K562 (cell line): ENCODE measurements around the gene CNKSR1. TPM values are rescaled to one million over a fixed set of nuclear protein-coding genes. Genes with fewer than 3 reads are reported as not detected.

ENCODE experiments used
- BCOR ChIP-seq: fragments of 450-650 bp; IDR thresholded peaks from 2 replicates; pipeline ENCODE4 v1.6.1; 2016
- DEAF1 ChIP-seq: fragments of 450-650 bp; formaldehyde crosslinking; IDR thresholded peaks from 2 replicates; pipeline ENCODE4 v1.4.0; 2020; ENCODE audit warnings: mild to moderate bottlenecking, moderate library complexity
- FOXJ3 ChIP-seq: sonication (generic); formaldehyde crosslinking; IDR thresholded peaks from 2 replicates; pipeline ENCODE4 v1.4.0; 2020; ENCODE audit warnings: mild to moderate bottlenecking, missing genetic modification reagents
- HDAC1 ChIP-seq, 2 experiments: fragments of 450-650 bp; IDR thresholded peaks; 2 replicates each; pipeline ENCODE4 v1.6.1; 2016 to 2017; ENCODE audit warnings: inconsistent platforms in 1 of 2, mild to moderate bottlenecking in 1 of 2, moderate library complexity in 1 of 2
- HMBOX1 ChIP-seq: sonication (generic); IDR thresholded peaks from 2 replicates; pipeline ENCODE4 v1.6.1; 2016
- HNRNPH1 ChIP-seq: fragments of 200-400 bp; formaldehyde crosslinking; optimal IDR thresholded peaks from 2 replicates; pipeline ENCODE3; 2017; ENCODE audit warnings: low read depth, mild to moderate bottlenecking, low read length, moderate library complexity
- ID3 ChIP-seq, 2 experiments: fragments of 250-450 bp in 1 of 2; fragments of 450-650 bp in 1 of 2; sonication (Bioruptor Pico) in 1 of 2; IDR thresholded peaks; 2 replicates each; pipeline versions ENCODE4 v1.6.1 to v1.8.0; 2016 to 2021; ENCODE audit warnings: mild to moderate bottlenecking in 2 of 2, moderate library complexity in 2 of 2, missing compliant biosample characterization in 1 of 2, missing genetic modification characterization in 1 of 2
- NFYB ChIP-seq: IDR thresholded peaks from 2 replicates; pipeline ENCODE4 v1.6.1; 2011; ENCODE audit warnings: mild to moderate bottlenecking, moderate library complexity; ENCODE audit not compliant: insufficient read length; ENCODE audit errors: extremely low read depth
- PRDM10 ChIP-seq: fragments of 450-650 bp; IDR thresholded peaks from 2 replicates; pipeline ENCODE4 v1.6.1; 2018; ENCODE audit not compliant: partially characterized antibody
- SMARCA4 ChIP-seq: fragments of 450-650 bp; IDR thresholded peaks from 2 replicates; pipeline ENCODE4 v1.6.1; 2016
- SMARCB1 ChIP-seq: IDR thresholded peaks from 2 replicates; pipeline ENCODE4 v1.6.1; 2011; ENCODE audit warnings: improper control_type of control experiment, low read depth; ENCODE audit not compliant: insufficient read length
- SRSF1 ChIP-seq: fragments of 200-400 bp; formaldehyde crosslinking; IDR thresholded peaks from 2 replicates; pipeline ENCODE4 v1.6.1; 2017; ENCODE audit warnings: mild to moderate bottlenecking, low read depth, low read length, moderate library complexity
- SUPT5H ChIP-seq: fragments of 450-650 bp; IDR thresholded peaks from 2 replicates; pipeline ENCODE4 v1.6.1; 2016
- TCF7L2 ChIP-seq: fragments of 150-350 bp; IDR thresholded peaks from 2 replicates; pipeline ENCODE4 v1.6.1; 2016; ENCODE audit warnings: low read depth, mild to moderate bottlenecking, low read length, moderate library complexity
- TOE1 ChIP-seq, 2 experiments: fragments of 450-650 bp in 1 of 2; sonication (generic) in 1 of 2; formaldehyde crosslinking in 1 of 2; IDR thresholded peaks; 2 replicates each; pipeline versions ENCODE4 v1.7.1 to v1.8.0; 2016 to 2022; ENCODE audit warnings: borderline replicate concordance in 2 of 2, mild to moderate bottlenecking in 2 of 2, antibody characterized with exemption in 1 of 2, inconsistent platforms in 1 of 2, low read depth in 1 of 2, missing genetic modification reagents in 1 of 2, moderate library complexity in 1 of 2
- ZEB2 ChIP-seq: fragments of 450-650 bp; IDR thresholded peaks from 2 replicates; pipeline ENCODE4 v1.6.1; 2016
- ZFPM2 ChIP-seq: fragments of 250-450 bp; sonication (Bioruptor Pico); IDR thresholded peaks from 2 replicates; pipeline ENCODE4 v1.5.1; 2022; ENCODE audit warnings: mild to moderate bottlenecking
- ZNF239 ChIP-seq: fragments of 250-450 bp; sonication (Bioruptor Pico); IDR thresholded peaks from 2 replicates; pipeline ENCODE4 v1.4.0; 2020; ENCODE audit warnings: mild to moderate bottlenecking
- ZNF277 ChIP-seq: fragments of 250-450 bp; sonication (Bioruptor Pico); IDR thresholded peaks from 2 replicates; pipeline ENCODE4 v1.8.0; 2022; ENCODE audit warnings: inconsistent platforms, mild to moderate bottlenecking, moderate library complexity, borderline replicate concordance
- polyA plus RNA-seq, 8 experiments: library from polyadenylated mRNA; depleted of rRNA in 4 of 8; stranded (reverse) in 5 of 8; unstranded in 3 of 8; fragments of >200 nt; fragmentation: Nextera tagmentation in 2 of 8; fragmentation: Illumina TruSeq in 1 of 8; extraction: Ambion mirVana in 2 of 8; extraction: Trizol in 1 of 8; gene quantifications; 2 replicates each; pipeline versions ENCODE4 v1.2.1 to v1.2.3, GENCODE V29; 2011 to 2014; ENCODE audit warnings: inconsistent platforms in 1 of 8, missing spikeins in 1 of 8
- total RNA-seq, 7 experiments: library from RNA; depleted of rRNA in 6 of 7; stranded (reverse); fragments of >200 nt in 6 of 7; fragmentation: Illumina TruSeq in 2 of 7; extraction: Trizol in 2 of 7; gene quantifications; 2 replicates each; pipeline versions ENCODE4 v1.2.1 to v1.2.3, GENCODE V29; 2011 to 2021; ENCODE audit warnings: low replicate concordance in 1 of 7

Gene CNKSR1
- total and polyA plus RNA-seq, 9 of the 15 experiments (the other 6 are each of a cell fraction or from before 2014, with no cell fraction given), result 0.03 to 2.8 (median 1.1) TPM

GRCh38 chr1:26237230-26237966, 60.1 kb downstream of the CNKSR1 start (continued):
- TF ChIP-seq HDAC1 (IDR thresholded peaks at IDR 0.05), result 0 out of 4 replicates have a peak, but pooled peaks of 1 of the 2 experiments have one; percentile 42
- TF ChIP-seq TOE1 (IDR thresholded peaks at IDR 0.05; ENCODE audit: borderline replicate concordance), result 0 out of 2 replicates have a peak, but pooled peaks have one; percentile 27
- no peak for TF ChIP-seq TOE1 (CRISPR knock-in tag; IDR thresholded peaks at IDR 0.05; ENCODE audit: borderline replicate concordance, low read depth)
- no peak for TF ChIP-seq SMARCB1
- no peak for TF ChIP-seq NFYB
- TF ChIP-seq SRSF1, result no peak
- no peak for TF ChIP-seq ID3 (CRISPR knock-in tag; IDR thresholded peaks at IDR 0.05)
- 0 out of 2 replicates have a peak, but pooled peaks have one; percentile 60 for TF ChIP-seq ID3 (tag; IDR thresholded peaks at IDR 0.05)
- TF ChIP-seq ZNF277, result no peak
- TF ChIP-seq SMARCA4, result peak; percentile 95
- TF ChIP-seq HMBOX1, result 0 out of 2 replicates have a peak, but pooled peaks have one; percentile 22
- TF ChIP-seq ZEB2, result no peak; the same call in 1 of the 2 replicates
- no peak for TF ChIP-seq HNRNPH1
- no peak for TF ChIP-seq TCF7L2
- no peak for TF ChIP-seq PRDM10
- 0 out of 2 replicates have a peak, but pooled peaks have one; percentile 4 for TF ChIP-seq DEAF1 (CRISPR knock-in tag)
- TF ChIP-seq FOXJ3 (CRISPR knock-in tag), result no peak
- TF ChIP-seq ZFPM2 (CRISPR knock-in tag), result no peak
- TF ChIP-seq ZNF239 (CRISPR knock-in tag), result no peak; the same call in 1 of the 2 replicates
- TF ChIP-seq SUPT5H, result no peak
- TF ChIP-seq BCOR, result no peak
